Measurements from ENCODE around the gene MAD2L2.

MAD2L2 gene

DNA sequence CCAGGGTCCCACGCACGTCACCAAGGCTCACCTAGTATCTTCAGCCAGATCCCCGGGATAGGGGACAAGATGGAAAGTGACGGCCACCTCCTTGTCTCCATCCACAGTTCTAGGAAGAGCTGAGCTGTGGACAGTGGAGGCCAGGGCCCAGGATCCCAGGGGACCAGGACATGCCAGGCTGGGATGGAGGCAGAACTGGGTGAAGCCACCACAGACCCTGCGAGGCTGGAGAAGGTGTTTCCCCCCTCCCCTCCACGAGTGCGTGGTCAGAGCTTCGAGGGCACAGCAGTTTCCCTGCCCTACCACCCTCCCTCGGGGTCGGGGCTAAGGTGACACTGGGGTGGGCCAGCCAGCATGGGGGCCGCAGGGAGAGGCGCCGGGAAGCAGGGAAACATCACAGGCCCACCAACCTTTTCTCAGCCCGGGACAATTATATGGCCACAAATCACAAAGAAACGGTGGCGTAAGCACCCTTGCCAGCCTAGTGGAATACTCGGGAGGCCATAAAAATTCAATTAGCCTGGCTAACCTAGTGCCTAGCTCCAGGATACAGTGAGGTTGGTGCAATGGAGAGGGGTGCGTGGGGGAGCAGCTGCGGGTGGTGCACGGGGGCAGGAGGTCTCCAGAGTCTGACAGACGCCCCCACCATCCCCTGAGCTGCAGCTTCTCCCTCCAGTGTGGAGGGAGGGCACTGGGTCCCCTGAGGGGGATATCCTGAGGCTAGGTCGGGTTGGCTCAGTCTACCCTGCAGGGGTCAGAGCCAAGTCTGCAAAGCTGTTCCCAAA is 23.9 kb upstream of the MAD2L2 start:
- no peak for DNase-seq

DNA sequence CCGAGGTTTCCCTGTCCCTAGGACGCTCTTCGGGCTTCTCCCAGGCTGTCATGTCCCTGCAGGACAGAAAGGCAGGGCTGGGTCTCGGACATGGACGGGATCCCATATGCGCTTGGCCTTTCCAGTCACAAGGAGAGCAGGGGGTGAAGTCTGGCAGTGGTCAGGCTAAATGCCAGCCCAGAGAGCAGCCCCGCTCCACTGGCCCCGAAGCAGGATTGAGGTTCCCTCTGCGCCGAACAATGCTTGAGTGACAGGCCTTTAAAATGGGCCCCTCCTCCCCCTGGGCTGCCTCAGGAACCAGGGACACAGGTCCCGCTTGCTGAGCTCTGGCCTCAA is 23.2 kb upstream of the MAD2L2 start:
- no peak for DNase-seq

DNA sequence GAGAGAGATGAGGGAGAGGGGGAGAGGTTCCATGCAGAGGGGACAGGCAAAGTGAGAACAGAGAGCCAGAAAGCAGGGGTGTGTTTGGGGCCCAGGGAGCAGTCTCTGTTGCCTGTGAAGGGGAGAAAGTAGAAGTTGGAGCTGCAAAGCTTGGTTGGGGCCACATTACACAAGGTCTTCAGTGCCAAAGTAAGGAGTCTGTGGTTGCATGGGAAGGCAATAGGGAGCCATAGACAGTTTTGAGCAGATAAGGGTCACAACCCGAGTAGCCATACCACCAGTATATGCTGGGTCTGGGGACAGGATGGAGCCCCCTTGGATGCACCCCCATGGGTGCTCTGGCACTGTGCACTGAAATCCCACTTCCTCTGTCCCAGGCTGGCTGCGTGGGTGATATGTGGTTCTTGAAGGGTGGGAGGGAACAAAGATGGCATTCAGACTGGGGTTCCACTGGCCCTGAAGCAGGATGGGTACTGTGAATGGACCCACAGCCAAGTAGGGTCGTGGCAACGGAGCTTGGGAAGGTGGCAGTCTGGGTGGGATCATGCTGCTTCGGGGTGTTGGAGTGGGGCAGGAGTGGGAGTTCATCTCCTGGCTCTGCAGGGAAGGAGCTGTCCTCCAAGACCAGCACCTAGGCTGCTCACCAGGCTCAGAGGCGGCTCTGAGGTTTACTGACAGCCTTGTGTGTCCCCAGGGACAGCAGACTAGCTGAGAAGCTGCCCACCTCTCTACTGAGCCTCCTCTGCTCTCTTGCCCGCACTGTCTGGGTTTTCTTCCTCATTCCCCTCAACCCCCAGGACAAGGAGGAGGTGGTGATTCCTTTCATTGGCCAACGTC is 22.6 kb upstream of the MAD2L2 start:
- no peak for DNase-seq

DNA sequence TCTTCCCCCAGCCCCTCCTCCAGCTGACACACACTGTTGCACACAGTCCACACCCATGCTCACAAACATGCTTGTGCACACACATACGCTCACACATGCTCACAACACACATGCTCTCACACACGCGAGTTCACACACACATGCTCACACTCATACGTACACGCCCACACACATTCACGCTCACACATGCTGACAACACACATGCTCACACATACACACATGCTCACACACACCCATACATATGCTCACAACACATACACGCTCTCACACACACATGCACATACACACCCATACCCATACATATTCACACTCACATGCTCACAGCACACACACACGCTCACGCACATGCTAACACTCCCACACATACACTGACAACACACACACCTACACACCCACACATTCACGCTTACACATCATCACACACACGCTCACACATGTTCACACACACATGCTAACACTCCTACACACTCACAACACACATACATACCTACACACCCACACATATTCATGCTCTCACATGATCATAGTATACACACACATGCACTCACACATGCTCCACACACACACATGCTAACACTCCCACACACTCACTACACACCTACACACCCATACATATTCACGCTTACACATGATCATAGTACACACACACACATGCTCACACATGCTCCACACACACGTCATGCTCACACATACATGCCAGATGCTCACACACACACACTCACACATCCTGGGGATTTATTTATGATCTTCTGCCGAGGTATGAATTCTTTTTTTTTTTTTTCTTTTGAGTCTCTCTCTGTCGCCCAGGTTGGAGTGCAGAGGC is 21.2 kb upstream of the MAD2L2 start:
- no peak for DNase-seq

DNA sequence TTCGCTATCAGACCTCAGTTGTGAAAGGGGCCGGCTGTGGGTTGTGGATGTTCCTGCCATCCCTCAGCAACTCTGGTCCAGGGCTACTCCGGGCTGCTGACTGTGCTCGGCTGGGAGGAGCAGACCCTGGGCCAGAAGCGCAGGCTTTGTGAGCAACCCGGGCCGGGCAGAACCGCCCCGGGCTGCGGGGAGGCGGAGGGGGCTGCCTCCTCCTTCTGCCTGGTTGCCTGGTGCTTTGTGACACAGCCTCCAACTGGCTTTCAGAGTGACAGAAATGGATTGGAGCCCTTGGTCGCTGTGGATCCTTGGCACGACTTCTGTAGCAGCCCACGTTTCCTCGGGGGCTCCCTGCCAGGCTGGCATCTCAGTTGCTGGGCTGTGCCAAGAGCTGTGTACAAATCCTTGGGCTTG is 20.6 kb upstream of the MAD2L2 start:
- DNase-seq = no peak

DNA sequence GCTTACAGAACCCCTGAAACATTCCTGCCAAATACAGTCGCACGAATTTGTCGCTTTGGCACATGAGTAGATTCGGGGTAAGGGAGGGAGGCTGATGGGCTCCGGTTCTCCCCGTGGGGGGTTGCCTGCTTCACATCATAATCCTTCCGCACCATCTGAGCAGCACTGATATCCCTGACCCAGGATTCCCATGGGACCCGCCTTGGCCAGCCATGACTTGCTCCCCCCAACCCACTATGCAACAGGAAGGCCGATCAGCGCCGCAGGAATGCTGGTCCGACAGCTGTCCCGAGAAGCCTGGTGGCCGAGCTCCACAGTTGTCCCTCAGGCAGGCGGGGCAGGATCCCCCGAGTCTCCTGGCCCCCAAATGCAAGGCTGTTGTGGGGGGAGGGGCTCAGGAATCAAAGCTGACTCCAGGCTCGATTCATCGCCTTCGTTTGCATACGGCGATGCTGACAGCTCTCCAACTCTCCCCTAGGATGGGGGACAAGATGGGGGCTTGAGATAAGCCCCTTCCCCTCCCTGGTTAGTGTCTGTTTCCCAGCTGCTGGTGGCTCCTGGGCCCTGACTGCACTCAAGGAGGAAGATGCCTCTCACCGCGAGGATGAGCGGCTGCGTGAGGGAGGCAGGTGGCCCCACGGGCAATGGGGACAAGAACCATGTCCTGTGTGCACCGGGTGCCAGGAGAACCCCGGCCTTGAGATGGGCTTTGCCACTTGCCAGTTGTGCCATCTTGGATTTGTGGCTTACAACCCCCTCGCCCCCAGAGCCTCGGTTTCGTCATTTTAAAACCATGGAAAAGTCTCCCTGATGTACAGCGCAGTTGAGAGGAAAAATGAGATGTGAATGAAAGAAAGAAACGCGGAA is 19.9 kb upstream of the MAD2L2 start:
- no peak for DNase-seq

DNA sequence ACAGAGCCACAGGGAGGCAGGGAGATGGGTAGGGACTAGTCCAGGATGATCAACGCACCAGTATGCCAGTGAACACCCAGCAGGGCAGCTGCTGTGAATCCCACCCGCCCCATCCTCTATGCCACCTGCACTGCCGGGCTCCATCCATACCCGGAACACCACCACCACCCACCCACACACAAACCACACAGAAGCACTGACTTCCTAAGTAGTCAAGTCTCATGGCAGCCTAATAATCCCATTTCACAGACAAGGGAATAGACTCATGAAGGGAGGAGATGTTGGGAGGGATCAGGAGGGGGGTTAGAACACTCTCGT is 16.9 kb upstream of the MAD2L2 start:
- DNase-seq = no peak

DNA sequence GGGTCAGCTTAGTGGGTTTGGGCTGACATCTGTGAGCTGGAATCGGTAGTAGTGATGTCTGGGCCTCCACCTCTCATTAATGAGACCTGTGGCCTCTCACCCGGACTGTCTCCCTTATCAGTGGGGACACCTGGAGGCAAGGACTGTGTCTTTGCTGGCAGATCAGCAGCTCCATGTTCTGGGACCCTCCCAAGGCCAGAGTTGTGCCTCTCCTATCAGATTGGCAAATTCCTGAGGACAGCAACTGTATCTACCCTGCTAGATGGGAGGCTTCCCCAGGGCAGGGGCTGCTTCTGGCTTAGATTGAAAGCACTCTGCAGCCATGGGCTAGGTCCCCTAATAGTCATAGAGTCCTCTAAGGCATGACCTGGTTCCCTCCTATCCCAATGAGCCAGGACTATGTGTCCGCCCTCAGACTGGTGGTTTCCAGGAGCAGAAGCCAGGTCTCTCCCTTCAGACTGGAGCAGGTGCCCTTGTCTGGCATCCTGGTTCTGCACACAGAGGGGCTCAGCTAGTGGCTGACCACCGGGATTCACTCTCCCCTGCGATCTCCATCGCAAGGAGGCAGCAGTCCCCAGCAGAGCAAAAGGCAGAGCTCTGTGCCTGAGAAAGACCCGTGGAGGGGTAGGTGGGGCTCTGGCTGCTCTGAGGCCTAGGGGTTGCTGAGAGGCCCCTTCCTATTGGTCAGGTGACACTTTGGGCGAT is 16.4 kb upstream of the MAD2L2 start:
- DNase-seq = no peak

DNA sequence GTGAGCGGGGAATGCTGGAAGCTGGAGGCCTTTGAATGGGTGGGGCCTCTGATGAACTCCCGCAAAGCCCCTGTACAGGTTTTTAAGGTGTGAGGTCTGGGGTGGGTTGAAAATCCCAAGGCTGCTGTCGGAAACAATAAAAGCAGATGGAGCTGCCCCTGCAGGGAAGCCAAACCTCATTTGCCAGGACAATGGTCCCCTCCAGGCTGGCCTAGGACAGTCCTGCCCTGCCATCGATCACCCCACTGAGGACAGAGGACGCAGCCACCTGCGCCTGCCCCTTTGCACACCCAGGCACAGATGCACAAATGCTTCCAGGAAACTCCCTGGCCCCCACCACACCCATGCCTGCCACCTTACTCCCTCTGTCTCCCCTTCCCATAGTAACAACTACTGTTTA is 14.9 kb upstream of the MAD2L2 start:
- no peak for DNase-seq

DNA sequence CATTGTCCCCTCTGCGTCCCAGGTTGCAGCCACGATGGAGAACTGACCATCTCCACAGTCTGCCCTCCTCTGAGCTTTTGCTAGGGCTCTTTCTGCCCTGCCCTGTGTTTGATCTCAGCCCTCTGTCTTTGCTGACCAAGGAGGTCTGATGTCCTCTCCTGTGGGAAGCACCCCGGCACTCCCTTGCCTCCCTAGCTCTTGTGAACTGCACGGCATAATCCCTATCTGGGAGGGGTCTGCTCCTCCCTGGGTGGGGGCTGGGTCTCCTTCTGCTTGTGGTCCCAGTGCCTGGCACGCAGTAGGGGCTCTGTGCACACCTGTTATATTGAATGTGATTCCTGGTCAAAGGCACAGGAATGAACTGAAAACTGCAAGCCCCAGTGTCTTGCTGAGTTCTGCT is 13.0 kb upstream of the MAD2L2 start:
- DNase-seq = no peak

DNA sequence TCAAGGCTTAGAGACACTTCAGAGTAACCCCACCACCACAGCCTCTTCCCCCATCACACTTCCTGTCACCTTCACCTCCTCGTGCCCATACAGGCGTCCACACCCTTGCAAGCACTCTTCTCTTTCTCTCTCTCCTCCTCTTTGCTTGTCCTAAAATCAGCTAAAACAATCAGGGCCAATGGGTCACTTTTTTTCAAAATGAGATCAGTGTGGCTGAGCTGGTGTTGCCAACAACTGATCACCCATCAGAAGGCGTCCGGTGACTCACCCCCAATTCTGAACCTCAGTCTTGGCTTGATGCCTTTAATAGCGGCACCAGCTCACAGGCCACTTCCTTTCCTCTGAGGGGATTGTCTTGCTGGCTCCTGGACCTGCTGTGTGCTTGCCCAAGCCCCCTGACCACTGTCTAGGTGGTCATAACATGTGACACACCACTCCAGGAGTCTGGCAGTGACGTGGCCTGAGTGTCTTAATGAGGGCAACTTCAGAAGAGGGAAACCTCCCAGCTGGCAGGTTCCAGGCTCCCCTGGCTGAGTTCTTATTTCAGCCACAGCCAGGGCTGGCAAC is 12.2 kb upstream of the MAD2L2 start:
- no peak for DNase-seq

DNA sequence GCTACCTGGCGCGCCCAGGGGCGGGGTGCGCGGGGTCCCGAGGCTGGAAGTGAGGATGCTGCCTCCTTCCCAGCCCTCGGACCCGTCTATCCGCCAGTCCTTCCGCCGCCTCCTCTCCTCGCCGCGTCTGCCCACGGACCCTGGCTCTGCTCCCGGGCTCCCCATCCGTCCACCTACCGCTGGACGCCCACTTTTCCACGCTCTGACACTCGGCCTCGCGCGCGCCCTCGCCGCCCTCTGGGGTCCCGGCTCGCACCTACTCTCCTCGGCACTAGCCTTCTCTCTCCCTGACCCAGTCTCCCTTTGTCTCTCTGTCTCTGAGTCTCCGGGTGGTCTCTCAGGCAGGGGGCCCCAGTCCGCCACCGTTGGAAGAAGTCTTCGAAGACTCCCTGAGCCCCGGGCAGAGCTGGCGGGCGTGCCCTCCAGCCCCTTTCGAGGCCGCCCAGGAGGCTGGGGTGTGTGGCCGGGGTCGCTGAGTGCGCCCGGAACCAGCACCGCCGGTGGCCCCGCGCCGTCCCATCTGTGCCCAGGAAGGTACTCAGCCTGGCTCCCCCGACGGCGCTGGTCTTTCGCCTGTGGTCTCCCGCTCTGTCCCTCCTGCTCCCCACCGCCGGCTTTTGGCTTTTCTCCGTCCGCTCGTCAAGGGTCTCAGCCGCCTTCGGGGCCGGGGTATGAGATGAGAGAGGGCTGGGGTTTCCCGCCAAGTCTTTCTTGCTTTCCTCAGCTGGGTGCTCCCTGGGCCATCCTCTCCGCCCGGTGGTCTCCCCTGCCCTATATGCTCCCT is 11.2 kb upstream of the MAD2L2 start:
- no peak for DNase-seq

DNA sequence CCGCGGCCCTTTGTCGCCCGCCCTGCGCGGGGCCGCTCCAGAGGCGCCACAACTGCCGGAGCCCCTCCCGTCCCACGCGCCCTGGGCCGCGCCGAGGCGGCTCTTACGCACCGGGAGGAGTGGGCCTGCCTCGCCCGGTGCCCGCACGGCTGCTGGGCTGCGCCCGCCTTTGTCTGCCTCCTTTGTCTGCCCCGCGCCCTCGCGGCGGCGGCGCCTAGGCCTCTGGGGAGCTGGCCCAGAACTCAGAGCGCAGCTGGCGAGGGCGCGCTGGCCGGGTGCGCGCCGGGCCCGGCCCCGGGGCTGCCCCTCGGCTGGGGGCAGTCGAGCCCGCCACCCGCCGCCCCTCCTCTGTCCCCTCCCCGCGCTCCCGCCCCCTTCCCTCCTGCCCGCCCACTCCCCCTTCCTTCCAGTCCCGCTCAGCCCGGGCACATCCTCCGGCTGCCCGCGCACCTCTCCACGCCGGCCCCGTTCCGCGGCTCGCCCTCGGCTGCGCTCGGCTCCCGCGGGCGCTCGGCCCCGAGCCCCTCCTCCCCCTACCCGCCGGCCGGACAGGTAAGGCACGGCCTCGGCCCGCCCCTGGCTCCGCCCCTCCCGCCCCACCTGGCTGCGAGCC is 10.5 kb upstream of the MAD2L2 start, which contains the start of gene DRAXIN:
DRAXIN (plus strand) TSS at position 409 of the 613 bp plus-strand sequence. CDS start 14,549 bp downstream, outside the sequence.
- DNase-seq = no peak

DNA sequence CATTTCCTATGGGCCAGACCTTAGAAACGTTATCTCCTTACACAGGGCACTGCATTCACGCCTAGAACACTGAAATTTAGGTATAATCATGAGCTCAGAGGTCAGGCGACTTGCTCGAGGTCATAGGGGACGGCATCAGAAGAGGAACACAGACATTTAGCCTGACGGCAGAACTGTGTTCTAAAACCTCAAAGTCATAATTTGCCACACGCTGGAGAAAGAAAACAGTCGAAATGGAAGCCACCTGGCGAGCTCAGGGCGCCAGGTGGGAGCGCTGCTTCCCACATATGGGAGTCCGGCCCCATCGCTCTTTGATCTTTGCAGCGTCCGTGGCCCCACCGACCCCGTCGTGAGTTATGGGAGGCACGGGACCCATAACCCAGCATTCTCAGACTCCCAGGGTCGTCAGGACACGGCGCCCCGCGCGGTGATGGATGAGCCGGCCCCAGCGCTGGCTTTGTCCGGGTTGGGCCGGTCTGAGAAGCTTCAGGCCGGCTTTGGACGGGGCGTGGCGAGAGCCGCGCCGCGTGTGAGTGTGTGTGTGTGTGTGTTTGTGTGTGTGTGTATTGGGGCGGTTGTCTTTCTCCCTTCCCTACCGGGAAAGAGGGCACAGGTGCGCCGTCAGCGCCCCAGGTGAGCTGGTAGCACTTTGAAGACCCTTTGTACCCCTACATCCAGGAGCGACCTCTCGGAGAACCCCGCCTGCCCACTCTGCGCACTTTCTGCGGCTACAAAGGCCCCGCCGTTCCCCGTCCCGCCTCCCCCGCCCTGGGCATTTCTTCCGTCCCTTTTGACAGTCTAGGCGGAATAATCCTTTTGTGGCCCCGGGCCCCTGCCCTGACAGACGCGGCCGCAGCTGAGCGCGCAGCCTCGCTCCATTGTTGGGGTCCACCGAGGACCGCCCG is 9.7 kb upstream of the MAD2L2 start:
- DNase-seq = no peak

DNA sequence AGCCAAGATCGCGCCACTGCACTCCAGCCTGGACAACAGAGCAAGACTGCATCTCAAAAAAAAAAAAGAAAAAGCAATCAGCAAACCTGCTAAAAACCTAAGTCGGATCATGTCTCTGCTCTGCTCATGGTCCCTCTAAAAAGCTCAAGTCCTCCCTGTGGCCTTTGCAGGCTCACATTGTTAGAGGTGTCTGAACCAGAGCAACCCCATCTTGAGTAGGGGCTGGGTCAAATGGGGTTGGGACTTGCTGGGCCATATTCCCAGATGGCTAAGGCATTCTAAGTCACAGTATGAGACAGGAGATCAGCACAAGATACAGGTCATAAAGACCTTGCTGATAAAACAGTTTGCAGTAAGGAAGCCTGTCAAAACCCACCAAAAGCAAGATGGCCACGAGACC is 7.6 kb upstream of the MAD2L2 start:
- DNase-seq = no peak

DNA sequence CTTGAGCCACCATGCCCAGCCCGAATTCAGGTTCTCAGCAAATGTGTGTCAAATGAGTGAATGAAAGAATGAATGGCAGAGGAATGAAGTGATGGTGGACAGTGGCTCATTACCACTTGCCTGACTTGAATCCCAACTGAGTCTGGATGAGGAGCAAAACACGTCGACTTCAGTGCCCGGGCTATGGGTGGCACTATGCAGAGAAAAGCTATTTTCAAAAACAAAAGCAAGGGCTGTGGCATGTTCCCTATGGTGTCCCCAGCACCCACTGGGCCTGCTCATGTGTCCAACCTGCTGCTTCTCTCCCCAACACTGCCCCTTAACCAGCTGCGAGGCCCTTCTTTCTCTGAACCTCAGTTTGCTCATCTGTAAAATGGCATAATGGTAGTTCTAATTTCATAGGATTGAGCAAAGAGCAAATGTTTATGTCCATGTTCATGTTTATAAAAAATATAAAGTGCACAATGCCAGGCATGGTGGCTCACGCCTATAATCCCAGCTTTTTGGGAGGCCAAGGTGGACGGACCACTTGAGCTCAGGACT is 4.3 kb upstream of the MAD2L2 start:
- no peak for DNase-seq

DNA sequence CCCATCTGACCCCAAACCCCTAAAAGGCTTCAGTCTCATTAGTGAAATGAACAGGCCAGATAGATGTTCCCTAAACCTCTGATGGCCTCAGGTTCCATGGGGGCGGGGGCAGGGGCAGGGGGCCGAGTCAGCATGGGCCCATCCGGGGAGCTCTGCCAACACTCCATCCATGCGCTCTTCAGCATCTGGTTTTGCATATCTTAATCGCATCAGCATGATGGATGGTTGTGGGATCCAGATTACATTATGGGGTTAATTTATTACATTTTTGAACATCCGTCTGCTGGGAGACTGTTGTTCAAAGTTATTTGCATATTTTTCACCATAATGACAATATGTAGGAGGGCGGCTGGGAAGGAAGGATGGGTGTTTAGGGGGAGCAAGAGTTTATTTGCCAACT is 3.1 kb upstream of the MAD2L2 start:
- no peak for DNase-seq

DNA sequence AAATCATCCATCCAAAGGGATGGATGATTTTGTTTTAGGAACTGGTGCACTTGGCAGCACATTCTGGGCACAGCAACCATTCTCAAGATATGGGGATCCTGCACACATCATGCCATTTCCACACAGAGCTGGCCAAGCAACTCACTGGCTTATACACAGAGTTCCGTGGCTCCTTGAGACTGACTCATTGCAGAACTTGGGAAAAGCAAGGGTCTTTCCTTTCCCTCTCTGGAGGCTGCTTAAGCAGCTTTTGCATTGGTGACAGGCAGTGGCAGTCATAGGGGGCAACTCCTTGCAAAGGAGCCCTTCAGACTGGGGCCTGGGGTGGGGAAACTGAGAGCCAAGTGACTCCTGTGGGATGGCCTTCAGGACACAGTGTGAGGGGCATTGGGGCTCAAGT is 1.9 kb upstream of the MAD2L2 start:
- DNase-seq = no peak

DNA sequence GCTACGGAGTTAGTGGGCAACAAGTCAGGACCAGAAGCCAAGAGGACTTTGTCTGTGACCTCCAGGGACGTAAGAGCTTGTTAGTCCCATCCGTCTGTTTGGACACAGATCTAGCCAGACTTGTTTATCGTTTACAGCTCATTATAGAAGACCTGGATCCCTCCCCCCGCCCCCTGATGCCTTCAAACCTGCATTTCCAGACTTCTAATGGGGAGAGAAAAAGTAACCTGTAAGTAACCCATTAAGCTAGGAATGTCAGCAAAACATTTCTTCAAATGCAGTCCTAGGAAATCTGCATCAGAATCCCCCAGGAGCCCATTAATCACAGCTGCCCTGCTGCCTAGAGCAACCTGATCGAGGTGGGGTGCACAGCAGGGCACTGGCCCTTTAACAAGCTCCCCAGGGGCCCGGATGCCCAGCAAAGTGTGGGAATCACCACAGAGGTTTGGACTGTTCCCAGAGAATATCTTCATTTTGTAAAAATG is 1.4 kb upstream of the MAD2L2 start:
- DNase-seq = no peak
